ENCODE measurements around the gene RPL28.

The RPL28 gene

GRCh38 chr19:55370305-55370988, 15.3 kb upstream of the RPL28 start, which contains the start of gene IL11:
Gene IL11, minus strand, starts transcription at chr19:55370463. Its CDS starts 153 bp downstream, at chr19:55370310.
- H3K27ac ChIP-seq, result peak within 1 kb of the TSS in 3 of 21 experiments; percentile 5 to 55 (median 39)
- H3K4me3 ChIP-seq, result peak within 1 kb of the TSS; percentile 10 to 38 (median 28)

GRCh38 chr19:55372316-55373081, 13.2 kb upstream of the RPL28 start:
- H3K27ac ChIP-seq, result no peak overlapping the region
- H3K4me3 ChIP-seq, result no peak overlapping the region

GRCh38 chr19:55373306-55373992, 12.3 kb upstream of the RPL28 start:
- Histone ChIP-seq H3K4me3 (no peak overlapping the region), H3K27ac (no peak overlapping the region)

DNA sequence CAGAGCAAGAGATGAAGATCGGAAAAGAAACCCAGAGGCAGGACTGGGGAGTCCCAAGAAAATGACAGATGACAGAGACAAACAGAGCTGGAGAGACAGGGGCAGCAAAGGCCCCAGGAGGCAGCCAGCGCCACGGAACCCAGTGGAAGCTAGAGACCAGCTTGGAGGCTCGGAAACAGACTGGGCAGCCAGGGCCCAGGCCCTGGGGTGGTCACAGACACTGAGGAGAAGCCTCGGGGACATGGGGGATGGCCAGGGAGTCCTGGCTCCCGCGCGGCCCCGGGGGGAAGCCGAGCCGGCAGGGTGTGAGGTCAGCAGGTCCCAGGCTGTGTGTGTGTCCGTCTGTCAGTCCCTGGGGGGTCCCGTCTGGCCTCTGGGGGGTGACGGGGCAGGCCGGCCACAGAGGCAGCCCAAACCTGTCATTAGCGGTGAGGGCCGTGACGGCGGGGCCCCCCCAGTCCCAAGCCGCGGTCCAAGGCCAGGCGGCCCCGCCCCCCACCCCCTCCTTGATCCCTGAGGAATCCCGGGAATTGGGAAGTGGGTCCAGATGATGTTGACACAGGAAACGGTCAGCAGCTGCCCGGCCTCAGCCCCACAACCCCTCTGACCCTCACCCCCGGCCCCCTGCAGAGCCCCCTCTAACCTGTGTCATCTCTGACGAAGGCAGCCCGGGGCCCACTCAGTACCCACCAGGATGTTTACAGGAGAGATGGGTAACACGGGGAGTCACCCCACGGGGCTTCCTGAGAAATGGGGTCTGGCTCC, 11.6 kb upstream of the RPL28 start:
- H3K4me3 ChIP-seq, result no peak overlapping the region
- no peak overlapping the region for H3K27ac ChIP-seq

DNA sequence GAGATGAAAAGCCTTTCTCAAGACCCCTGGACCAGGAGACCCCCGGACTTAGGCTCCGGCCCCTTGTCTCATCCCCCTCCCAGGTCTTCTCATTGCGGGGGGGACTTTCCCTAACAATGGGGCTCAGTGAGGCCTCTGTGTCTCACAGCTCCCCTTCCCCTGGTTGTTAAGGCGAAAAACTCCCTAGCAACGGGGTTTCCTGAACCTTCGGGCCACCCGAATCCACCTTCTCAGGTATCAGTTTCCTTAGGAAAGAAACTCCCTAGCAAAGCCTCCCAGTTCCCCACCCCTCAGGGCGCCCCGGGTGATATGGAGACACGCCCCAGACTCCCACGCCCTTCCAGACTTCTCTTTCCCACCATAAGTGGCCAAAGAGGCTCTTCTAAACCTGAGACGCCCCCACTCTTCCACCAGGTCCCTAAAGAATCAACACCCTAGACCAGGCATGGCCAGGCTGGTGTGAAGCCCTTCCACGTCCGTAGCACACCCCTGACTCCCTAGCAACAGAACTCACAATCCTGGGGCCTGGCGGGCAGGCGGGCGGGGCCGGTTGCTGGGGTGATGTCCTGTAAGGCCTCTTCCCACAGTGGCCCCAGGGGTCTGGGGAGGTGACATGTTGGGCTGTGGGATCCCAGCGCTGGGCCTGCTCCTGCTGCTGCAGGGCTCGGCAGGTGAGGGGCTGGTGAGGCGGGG, 9.3 kb upstream of the RPL28 start, which contains the start of gene TMEM190:
TMEM190 (plus strand) TSS at position 586 of the 693 bp plus-strand sequence; CDS start at position 614, 28 bp downstream.
- H3K27ac ChIP-seq, result no peak within 1 kb of the TSS
- H3K4me3 ChIP-seq, result no peak within 1 kb of the TSS

- Histone ChIP-seq H3K4me3 (no peak overlapping the region), H3K27ac (no peak overlapping the region)
These were observed 8.2 kb upstream of the RPL28 start for GRCh38 chr19:55377356-55378131.

DNA sequence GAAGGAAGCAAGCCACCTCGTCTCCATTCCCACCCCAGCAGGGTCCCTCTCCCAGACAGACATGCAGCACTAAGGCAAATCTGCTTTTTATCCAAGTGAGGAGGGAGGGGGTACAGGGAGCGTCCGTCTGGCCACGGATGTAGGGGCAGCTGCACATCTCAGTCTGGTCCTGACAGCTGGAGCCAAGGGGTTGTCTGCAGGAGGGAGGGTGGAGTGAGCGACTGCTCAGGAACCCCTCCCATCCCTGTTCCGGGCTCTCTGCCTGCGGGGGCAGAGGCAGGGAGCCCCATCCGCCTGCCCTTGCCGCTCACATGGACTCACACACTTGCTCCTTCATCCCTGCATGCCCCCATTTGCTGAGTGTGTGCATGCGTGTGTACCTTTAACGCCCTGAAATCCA, 6.6 kb upstream of the RPL28 start:
- no peak overlapping the region for H3K4me3 ChIP-seq
- H3K27ac ChIP-seq, result no peak overlapping the region

GRCh38 chr19:55382013-55382412, 3.7 kb upstream of the RPL28 start:
- H3K27ac ChIP-seq, result no peak overlapping the region
- H3K4me3 ChIP-seq, result no peak overlapping the region

- no peak overlapping the region for H3K4me3 ChIP-seq
- H3K27ac ChIP-seq, result no peak overlapping the region
These were observed 3.1 kb upstream of the RPL28 start for GRCh38 chr19:55382522-55383054.

- peak overlapping the region in 18 of 21 experiments; percentile 3 to 95 (median 91) for H3K27ac ChIP-seq
These were observed 2.2 kb upstream of the RPL28 start for GRCh38 chr19:55383279-55384130.

GRCh38 chr19:55384131-55384919, 1.4 kb upstream of the RPL28 start, which contains the start of gene TMEM238:
Gene TMEM238, minus strand, starts transcription at chr19:55384292. Its CDS starts 33 bp downstream, at chr19:55384259.
- Histone ChIP-seq H3K4me3 (peak within 1 kb of the TSS; percentile 69 to 98 (median 96)), H3K27ac (peak within 1 kb of the TSS; percentile 3 to 95 (median 92))

More at GRCh38 chr19:55383279-55384130, 2.2 kb upstream of the RPL28 start:
- H3K4me3 ChIP-seq, result peak overlapping the region; percentile 37 to 98 (median 96)

DNA sequence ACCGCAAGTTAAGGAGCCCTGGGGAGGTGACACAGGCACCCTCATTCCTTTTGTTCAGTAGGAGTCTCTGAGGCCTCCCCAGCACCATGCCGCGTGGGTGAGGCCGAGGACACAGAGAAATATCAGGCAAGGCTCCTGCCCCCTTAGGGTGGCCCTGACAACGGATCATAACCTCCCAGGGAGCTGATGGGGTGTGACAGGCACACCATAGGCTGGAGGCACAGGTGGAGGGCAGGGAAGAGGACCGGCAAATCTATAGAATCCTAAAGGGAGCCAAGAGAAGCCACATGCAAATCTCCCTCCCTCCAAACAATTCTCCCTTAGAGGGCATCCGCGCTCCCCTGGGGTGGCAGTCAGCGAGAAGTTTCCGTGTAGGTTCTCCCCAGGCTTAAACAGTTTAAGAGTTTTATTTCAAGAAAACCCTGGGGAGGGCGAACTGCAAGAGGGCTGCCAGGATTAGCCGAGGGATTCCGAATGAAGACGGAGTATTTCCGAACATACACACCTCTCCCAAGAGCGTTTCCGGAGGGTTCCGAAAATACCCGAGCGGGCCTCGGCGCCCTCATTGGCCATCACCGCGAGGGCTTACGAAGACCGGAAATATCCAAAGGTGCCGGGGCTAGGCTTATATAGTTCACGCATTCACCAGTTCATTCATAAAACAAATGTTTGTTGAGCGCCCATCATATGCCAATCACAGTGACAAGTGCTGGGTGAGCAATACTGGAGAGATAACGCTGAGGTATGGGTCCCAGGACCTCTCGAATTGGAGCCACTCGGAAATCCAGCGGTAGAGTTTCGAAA, 610 bp upstream of the RPL28 start:
- Histone ChIP-seq H3K4me3 (peak overlapping the region; percentile 69 to 98 (median 96)), H3K27ac (peak overlapping the region in 20 of 21 experiments; percentile 61 to 95 (median 92))

- Histone ChIP-seq H3K4me3 (peak overlapping the region; percentile 69 to 98 (median 96)), H3K27ac (peak overlapping the region; percentile 52 to 97 (median 92))
These were observed 800 bp downstream of the RPL28 start for GRCh38 chr19:55386493-55386971.

DNA sequence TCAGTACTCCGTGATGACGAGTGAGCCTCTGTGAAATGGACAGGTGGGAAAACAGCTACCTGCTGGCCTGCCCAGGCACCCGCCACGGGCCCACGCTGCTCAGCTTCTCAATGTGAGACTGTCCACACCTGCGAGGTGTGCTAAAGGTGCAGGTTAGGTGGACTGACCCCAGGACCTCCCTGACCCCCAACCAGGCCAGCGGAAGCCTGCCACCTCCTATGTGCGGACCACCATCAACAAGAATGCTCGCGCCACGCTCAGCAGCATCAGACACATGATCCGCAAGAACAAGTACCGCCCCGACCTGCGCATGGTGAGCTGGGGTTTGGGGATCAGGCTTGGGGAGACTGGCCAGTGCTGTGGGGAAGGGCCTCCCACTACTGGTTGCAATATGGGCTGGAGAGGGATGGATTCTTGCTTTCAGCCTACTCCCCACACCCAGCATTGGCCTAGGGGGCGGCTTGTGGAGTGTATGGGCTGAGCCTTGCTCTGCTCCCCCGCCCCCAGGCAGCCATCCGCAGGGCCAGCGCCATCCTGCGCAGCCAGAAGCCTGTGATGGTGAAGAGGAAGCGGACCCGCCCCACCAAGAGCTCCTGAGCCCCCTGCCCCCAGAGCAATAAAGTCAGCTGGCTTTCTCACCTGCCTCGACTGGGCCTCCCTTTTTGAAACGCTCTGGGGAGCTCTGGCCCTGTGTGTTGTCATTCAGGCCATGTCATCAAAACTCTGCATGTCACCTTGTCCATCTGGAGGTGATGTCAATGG, 2.2 kb downstream of the RPL28 start:
- peak overlapping the region in 7 of 21 experiments; percentile 88 to 97 (median 92) for H3K27ac ChIP-seq
- H3K4me3 ChIP-seq, result peak overlapping the region in 6 of 7 experiments; percentile 69 to 98 (median 96)

Data from skin epidermis (tissue), 12 donors.